ENCODE data around the gene OTC. TPM values are rescaled to one million over a fixed set of nuclear protein-coding genes. Genes with fewer than 3 reads are reported as not detected.

OTC gene
- total and polyA plus RNA-seq, 2 experiments from 2014 or later, result not detected

- in situ Hi-C loops (cut with MboI), result no loop called here
- Histone ChIP-seq H3K4me1 (ENCODE audit: insufficient read depth) (peaks cover 20% of the 10 kb centered on the region), H3K36me3 (ENCODE audit: low read depth) (no peaks in the 10 kb centered on the region), H3K4me2 (ENCODE audit: unreplicated experiment) (no peak overlapping the region), H3K4me3 (peak overlapping the region; percentile 92), H3K27ac (no peak overlapping the region), H3F3A (ENCODE audit: insufficient read depth) (no peaks in the 10 kb centered on the region), H2AFZ (peak overlapping the region; percentile 93), H3K79me2 (ENCODE audit: insufficient read depth) (peaks cover 7% of the 10 kb centered on the region; the same call in 1 of the 2 replicates), H4K20me1 (ENCODE audit: insufficient read depth) (no peaks in the 10 kb centered on the region), H3K9me2 (ENCODE audit: insufficient read depth) (no peaks in the 10 kb centered on the region), H3K9ac (peak overlapping the region; percentile 98; the same call in 1 of the 2 replicates), H3K9me3 (ENCODE audit: low read depth) (no peaks in the 10 kb centered on the region), H3K27me3 (replicated peaks; ENCODE audit: insufficient read depth) (no peaks in the 10 kb centered on the region)
- WGBS, 2 experiments (ENCODE audit: low coverage in 1 of 2, low lambda C conversion rate in 2 of 2, missing lambda C conversion rate in 2 of 2), result 0 to 2% methylated on average over 4 of the region's 4 CpGs
- no peak for TF ChIP-seq EZH2phosphoT487 (IDR thresholded peaks at IDR 0.05; ENCODE audit: insufficient read depth, low read depth)
- TF ChIP-seq EZH2 (IDR thresholded peaks at IDR 0.05; ENCODE audit: insufficient read depth, poor library complexity, severe bottlenecking), result no peak
- DNase-seq, result no peak
These were observed 24.7 kb upstream of the OTC start for GRCh38 chrX:38327775-38328081.

- H3K4me1 ChIP-seq (ENCODE audit: insufficient read depth), result no peaks in the 10 kb centered on the region
- no peak for DNase-seq
- in situ Hi-C loops (cut with MboI), result no loop called here
- H3K9me3 ChIP-seq (ENCODE audit: low read depth), result no peaks in the 10 kb centered on the region
- H3K27me3 ChIP-seq (replicated peaks; ENCODE audit: insufficient read depth), result no peaks in the 10 kb centered on the region
- H3K9me2 ChIP-seq (ENCODE audit: insufficient read depth), result no peaks in the 10 kb centered on the region
- TF ChIP-seq EZH2 (IDR thresholded peaks at IDR 0.05; ENCODE audit: insufficient read depth, poor library complexity, severe bottlenecking) (no peak), EZH2phosphoT487 (IDR thresholded peaks at IDR 0.05; ENCODE audit: insufficient read depth, low read depth) (no peak)
- no peaks in the 10 kb centered on the region for H4K20me1 ChIP-seq (ENCODE audit: insufficient read depth)
- H2AFZ ChIP-seq, result no peak overlapping the region
- H3K27ac ChIP-seq, result no peak overlapping the region
- no peaks in the 10 kb centered on the region for H3K36me3 ChIP-seq (ENCODE audit: low read depth)
- no peak overlapping the region for H3K9ac ChIP-seq
- H3K4me3 ChIP-seq, result no peak overlapping the region
- no peak overlapping the region for H3K4me2 ChIP-seq (ENCODE audit: unreplicated experiment)
- no peaks in the 10 kb centered on the region for H3F3A ChIP-seq (ENCODE audit: insufficient read depth)
- no peaks in the 10 kb centered on the region for H3K79me2 ChIP-seq (ENCODE audit: insufficient read depth)
These were observed 19.9 kb upstream of the OTC start for GRCh38 chrX:38332505-38332904.

GRCh38 chrX:38335382-38335781 lies 17.0 kb upstream of the OTC start:
- H3K27ac ChIP-seq, result no peak overlapping the region
- H3K4me1 ChIP-seq (ENCODE audit: insufficient read depth), result no peaks in the 10 kb centered on the region
- no peak overlapping the region for H2AFZ ChIP-seq
- H3K9me3 ChIP-seq (ENCODE audit: low read depth), result no peaks in the 10 kb centered on the region
- no peaks in the 10 kb centered on the region for H3K36me3 ChIP-seq (ENCODE audit: low read depth)
- in situ Hi-C loops (cut with MboI), result no loop called here
- H3K27me3 ChIP-seq (replicated peaks; ENCODE audit: insufficient read depth), result no peaks in the 10 kb centered on the region
- TF ChIP-seq EZH2 (IDR thresholded peaks at IDR 0.05; ENCODE audit: insufficient read depth, poor library complexity, severe bottlenecking) (no peak), EZH2phosphoT487 (IDR thresholded peaks at IDR 0.05; ENCODE audit: insufficient read depth, low read depth) (no peak)
- DNase-seq, result peak; percentile 7
- H4K20me1 ChIP-seq (ENCODE audit: insufficient read depth), result no peaks in the 10 kb centered on the region
- H3F3A ChIP-seq (ENCODE audit: insufficient read depth), result no peaks in the 10 kb centered on the region
- H3K4me2 ChIP-seq (ENCODE audit: unreplicated experiment), result no peak overlapping the region
- no peaks in the 10 kb centered on the region for H3K9me2 ChIP-seq (ENCODE audit: insufficient read depth)
- no peaks in the 10 kb centered on the region for H3K79me2 ChIP-seq (ENCODE audit: insufficient read depth)
- H3K9ac ChIP-seq, result no peak overlapping the region
- no peak overlapping the region for H3K4me3 ChIP-seq

- Histone ChIP-seq H3K4me3 (no peak overlapping the region), H3K9me3 (ENCODE audit: low read depth) (no peaks in the 10 kb centered on the region), H3K36me3 (ENCODE audit: low read depth) (no peaks in the 10 kb centered on the region), H3K27ac (no peak overlapping the region), H3K27me3 (replicated peaks; ENCODE audit: insufficient read depth) (no peaks in the 10 kb centered on the region), H3K9ac (no peak overlapping the region), H3F3A (ENCODE audit: insufficient read depth) (no peaks in the 10 kb centered on the region), H3K79me2 (ENCODE audit: insufficient read depth) (no peaks in the 10 kb centered on the region), H3K4me2 (ENCODE audit: unreplicated experiment) (no peak overlapping the region), H2AFZ (no peak overlapping the region), H3K4me1 (ENCODE audit: insufficient read depth) (no peaks in the 10 kb centered on the region), H3K9me2 (ENCODE audit: insufficient read depth) (no peaks in the 10 kb centered on the region), H4K20me1 (ENCODE audit: insufficient read depth) (no peaks in the 10 kb centered on the region)
- in situ Hi-C loops (cut with MboI), result no loop called here
- no peak for DNase-seq
- no peak for TF ChIP-seq EZH2 (IDR thresholded peaks at IDR 0.05; ENCODE audit: insufficient read depth, poor library complexity, severe bottlenecking)
- TF ChIP-seq EZH2phosphoT487 (IDR thresholded peaks at IDR 0.05; ENCODE audit: insufficient read depth, low read depth), result no peak
- WGBS, 2 experiments (ENCODE audit: low coverage in 1 of 2, low lambda C conversion rate in 2 of 2, missing lambda C conversion rate in 2 of 2), result 80 to 82% methylated on average over 5 of the region's 5 CpGs
These were observed 15.7 kb upstream of the OTC start for GRCh38 chrX:38336538-38337240.

- in situ Hi-C loops (cut with MboI), result no loop called here
- no peak overlapping the region for H3K4me2 ChIP-seq (ENCODE audit: unreplicated experiment)
These were observed 11.0 kb upstream of the OTC start for GRCh38 chrX:38341442-38341841.

More at GRCh38 chrX:38341442-38341841, 11.0 kb upstream of the OTC start:
- TF ChIP-seq EZH2phosphoT487 (IDR thresholded peaks at IDR 0.05; ENCODE audit: insufficient read depth, low read depth), result no peak
- no peak for TF ChIP-seq EZH2 (IDR thresholded peaks at IDR 0.05; ENCODE audit: insufficient read depth, poor library complexity, severe bottlenecking)
- H3K79me2 ChIP-seq (ENCODE audit: insufficient read depth), result no peaks in the 10 kb centered on the region
- H3K9me3 ChIP-seq (ENCODE audit: low read depth), result no peaks in the 10 kb centered on the region
- DNase-seq, result no peak
- H3K36me3 ChIP-seq (ENCODE audit: low read depth), result no peaks in the 10 kb centered on the region
- H3K9ac ChIP-seq, result no peak overlapping the region
- H3K27ac ChIP-seq, result no peak overlapping the region
- no peaks in the 10 kb centered on the region for H3K9me2 ChIP-seq (ENCODE audit: insufficient read depth)
- no peaks in the 10 kb centered on the region for H3K27me3 ChIP-seq (replicated peaks; ENCODE audit: insufficient read depth)
- no peaks in the 10 kb centered on the region for H3F3A ChIP-seq (ENCODE audit: insufficient read depth)
- WGBS, 2 experiments (ENCODE audit: low coverage in 1 of 2, low lambda C conversion rate in 2 of 2, missing lambda C conversion rate in 2 of 2), result 68 to 88% methylated on average over 3 of the region's 3 CpGs
- no peak overlapping the region for H3K4me3 ChIP-seq
- H4K20me1 ChIP-seq (ENCODE audit: insufficient read depth), result no peaks in the 10 kb centered on the region
- H2AFZ ChIP-seq, result no peak overlapping the region
- H3K4me1 ChIP-seq (ENCODE audit: insufficient read depth), result no peaks in the 10 kb centered on the region

All from GM23248 (cell line).